OCI-LY1 (cell line): ENCODE measurements around the gene SLMAP.
A peak's percentile ranks its signal among the peaks of the same experiment; 100 is the strongest.

Source experiments
- H2AFZ ChIP-seq: fragments of 200-600 bp; sonication (generic), shearing (Covaris generic); 2 replicates; pipeline ENCODE4 v1.6.0; 2014; ENCODE audit warnings: antibody characterized with exemption, mild to moderate bottlenecking, low read length
- H3F3A ChIP-seq: fragments of 200-600 bp; sonication (generic), shearing (Covaris generic); 2 replicates; pipeline ENCODE4 v1.6.0; 2014; ENCODE audit warnings: mild to moderate bottlenecking, antibody characterized with exemption, low read length, moderate library complexity; ENCODE audit not compliant: insufficient read depth
- H3K27ac ChIP-seq: fragments of 200-600 bp; sonication (generic); 2 replicates; pipeline ENCODE4 v1.5.1; 2014; ENCODE audit warnings: low read length, mixed run types, mild to moderate bottlenecking, low read depth; ENCODE audit not compliant: poor library complexity, severe bottlenecking
- H3K27me3 ChIP-seq: fragments of 200-600 bp; sonication (generic); 2 replicates; pipeline ENCODE4 v1.6.0; 2014; ENCODE audit warnings: antibody characterized with exemption, mild to moderate bottlenecking, low read length, moderate library complexity; ENCODE audit not compliant: insufficient read depth
- H3K36me3 ChIP-seq: fragments of 200-600 bp; sonication (generic); 2 replicates; pipeline ENCODE4 v1.6.1; 2014; ENCODE audit warnings: mild to moderate bottlenecking, antibody characterized with exemption, low read length, moderate library complexity, mixed read lengths; ENCODE audit not compliant: insufficient read depth
- H3K4me1 ChIP-seq: fragments of 200-600 bp; sonication (generic); 2 replicates; pipeline ENCODE4 v1.5.1; 2014; ENCODE audit warnings: mild to moderate bottlenecking, low read length, moderate library complexity; ENCODE audit not compliant: insufficient read depth, severe bottlenecking
- H3K4me2 ChIP-seq: fragments of 200-600 bp; sonication (generic), shearing (Covaris generic); 2 replicates; pipeline ENCODE4 v1.6.1; 2014; ENCODE audit warnings: low read length
- H3K4me3 ChIP-seq: fragments of 200-600 bp; sonication (generic); 2 replicates; pipeline ENCODE4 v1.5.1; 2014; ENCODE audit warnings: low read length, low read depth, mild to moderate bottlenecking, mixed read lengths; ENCODE audit not compliant: poor library complexity, severe bottlenecking
- H3K79me2 ChIP-seq: fragments of 200-600 bp; shearing (Covaris generic); 2 replicates; pipeline ENCODE4 v1.6.1; 2016; ENCODE audit warnings: mixed run types, low read length, mixed read lengths; ENCODE audit not compliant: insufficient read depth
- H3K9ac ChIP-seq: fragments of 200-600 bp; sonication (generic), shearing (Covaris generic); 2 replicates; pipeline ENCODE4 v1.6.1; 2014; ENCODE audit warnings: mild to moderate bottlenecking, low read length, mixed read lengths
- H3K9me2 ChIP-seq: fragments of 200-600 bp; sonication (generic), shearing (Covaris generic); 2 replicates; pipeline ENCODE4 v1.6.1; 2014; ENCODE audit warnings: low read depth, mild to moderate bottlenecking, low read length, mixed read lengths
- H3K9me3 ChIP-seq: fragments of 200-600 bp; shearing (Covaris generic); 2 replicates; pipeline ENCODE4 v1.6.1; 2014; ENCODE audit warnings: low read length, mixed read lengths
- H4K20me1 ChIP-seq: fragments of 200-600 bp; sonication (generic), shearing (Covaris generic); 2 replicates; pipeline ENCODE4 v1.6.0; 2016; ENCODE audit warnings: mild to moderate bottlenecking, low read length; ENCODE audit not compliant: insufficient read depth
- CTCF ChIP-seq: fragments of 200-600 bp; sonication (generic), shearing (Covaris generic); IDR thresholded peaks from 2 replicates; pipeline ENCODE4 v1.5.1; 2017; ENCODE audit warnings: mild to moderate bottlenecking, antibody characterized with exemption, low read length, moderate library complexity, mixed read lengths
- EZH2 ChIP-seq: fragments of 200-600 bp; sonication (generic), shearing (Covaris generic); IDR thresholded peaks from 2 replicates; pipeline ENCODE4 v1.8.0; 2017; ENCODE audit warnings: borderline replicate concordance, mixed run types, mild to moderate bottlenecking, antibody characterized with exemption, low read length, moderate library complexity, mixed read lengths

Gene SLMAP

GRCh38 chr3:57961828-57962447, 205.8 kb downstream of the SLMAP start:
- TF ChIP-seq CTCF (peak; percentile 69), EZH2 (no peak)
- Histone ChIP-seq H3K4me2 (no peak overlapping the region), H3K9me2 (no peaks in the 10 kb centered on the region), H3K36me3 (no peaks in the 10 kb centered on the region), H3K27ac (no peak overlapping the region), H3K4me3 (no peak overlapping the region), H4K20me1 (no peaks in the 10 kb centered on the region), H3K9ac (no peak overlapping the region), H3K79me2 (no peaks in the 10 kb centered on the region), H3K4me1 (peaks cover 9% of the 10 kb centered on the region), H3K9me3 (no peaks in the 10 kb centered on the region), H2AFZ (no peak overlapping the region), H3F3A (no peaks in the 10 kb centered on the region), H3K27me3 (no peaks in the 10 kb centered on the region)

- TF ChIP-seq CTCF (no peak), EZH2 (no peak)
- no peak overlapping the region for H3K9ac ChIP-seq
- H3K4me3 ChIP-seq = no peak overlapping the region
- no peaks in the 10 kb centered on the region for H3F3A ChIP-seq
- H3K36me3 ChIP-seq = no peaks in the 10 kb centered on the region
- no peaks in the 10 kb centered on the region for H3K79me2 ChIP-seq
- H3K27ac ChIP-seq = no peak overlapping the region
- H3K4me1 ChIP-seq = peaks cover 9% of the 10 kb centered on the region
- H3K4me2 ChIP-seq = no peak overlapping the region
- no peaks in the 10 kb centered on the region for H3K27me3 ChIP-seq
- H2AFZ ChIP-seq = no peak overlapping the region
- no peaks in the 10 kb centered on the region for H3K9me2 ChIP-seq
- no peaks in the 10 kb centered on the region for H3K9me3 ChIP-seq
- no peaks in the 10 kb centered on the region for H4K20me1 ChIP-seq
Observed at GRCh38 chr3:57962448-57962834, 206.3 kb downstream of the SLMAP start.

GRCh38 chr3:57963811-57964346, 207.8 kb downstream of the SLMAP start:
- Histone ChIP-seq H3F3A (no peaks in the 10 kb centered on the region), H2AFZ (no peak overlapping the region), H3K27ac (no peak overlapping the region), H3K4me3 (no peak overlapping the region), H3K79me2 (no peaks in the 10 kb centered on the region), H3K4me2 (no peak overlapping the region), H3K4me1 (peaks cover 9% of the 10 kb centered on the region), H3K9me3 (no peaks in the 10 kb centered on the region), H3K9ac (no peak overlapping the region), H3K36me3 (no peaks in the 10 kb centered on the region; the same call in 1 of the 2 replicates), H4K20me1 (no peaks in the 10 kb centered on the region), H3K27me3 (no peaks in the 10 kb centered on the region), H3K9me2 (no peaks in the 10 kb centered on the region)
- TF ChIP-seq CTCF = no peak
- no peak for TF ChIP-seq EZH2
